Measurements from ENCODE around the gene ZNF521.

The ZNF521 gene

DNA sequence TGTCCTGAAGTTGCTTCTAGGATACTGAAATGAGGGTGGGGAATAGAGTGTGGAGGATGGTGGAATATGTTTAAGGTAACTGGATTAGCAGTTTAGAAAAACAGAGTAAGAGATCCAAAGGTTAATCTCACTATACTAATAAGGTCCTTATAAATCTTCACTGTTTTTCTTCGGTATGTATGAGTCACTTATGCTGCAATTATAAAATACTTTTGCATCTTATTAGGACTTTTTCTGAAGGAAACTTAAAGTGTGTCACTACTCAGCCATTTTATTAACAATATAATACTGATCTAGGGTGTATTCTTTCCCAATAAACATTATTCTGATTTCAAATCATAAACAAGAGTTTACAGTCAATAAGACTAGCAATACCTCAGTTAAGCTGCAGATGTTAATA lies 182.3 kb downstream of the ZNF521 start:
- no peak for TF ChIP-seq CTCF (IDR thresholded peaks at IDR 0.05)

DNA sequence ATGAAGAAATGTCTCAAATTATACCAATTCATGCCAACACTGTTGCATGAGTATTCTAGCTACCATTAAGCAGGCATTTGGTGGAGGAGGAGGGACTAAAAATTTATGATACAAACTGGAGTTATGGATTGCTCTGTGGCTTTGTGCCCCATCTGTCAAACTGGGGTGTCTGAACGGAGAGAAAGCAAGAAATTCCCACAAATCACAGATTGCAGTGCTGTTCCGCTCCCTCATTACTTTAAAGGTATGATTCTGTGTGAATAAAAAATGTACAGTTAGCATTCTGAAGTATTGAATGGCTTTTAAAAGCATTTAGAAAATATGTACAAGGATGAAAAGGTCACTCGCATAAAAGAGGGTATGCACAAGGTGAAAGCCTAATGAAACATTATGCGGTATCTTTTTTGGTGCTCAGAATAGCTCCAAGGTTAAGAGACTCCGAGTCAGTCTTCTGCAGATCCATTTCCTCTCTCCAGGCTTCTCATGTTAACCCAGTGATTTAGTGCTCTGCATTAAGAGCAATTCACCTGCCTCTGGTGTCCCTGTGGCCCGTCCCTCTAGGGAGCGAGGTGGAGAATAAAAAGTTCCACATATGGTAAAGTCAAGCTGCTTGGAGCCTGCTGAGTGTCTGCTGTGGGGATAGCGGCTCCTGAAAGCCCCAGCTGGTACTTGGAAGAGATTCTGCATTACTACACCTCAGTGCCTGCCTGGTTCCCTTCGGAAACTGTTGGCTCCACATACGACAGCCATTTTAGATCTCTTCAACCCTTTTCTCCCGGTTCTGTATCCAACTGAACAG lies 184.2 kb downstream of the ZNF521 start:
- TF ChIP-seq CTCF (IDR thresholded peaks at IDR 0.05) = no peak

- TF ChIP-seq CTCF (IDR thresholded peaks at IDR 0.05) = no peak
Observed at GRCh38 chr18:25166113-25166512, 185.9 kb downstream of the ZNF521 start.

- TF ChIP-seq CTCF (IDR thresholded peaks at IDR 0.05) = no peak
Observed at GRCh38 chr18:25164848-25165811, 186.8 kb downstream of the ZNF521 start.

- no peak for TF ChIP-seq CTCF (IDR thresholded peaks at IDR 0.05)
Observed at GRCh38 chr18:25164211-25164847, 187.6 kb downstream of the ZNF521 start.

GRCh38 chr18:25153426-25153825 lies 198.5 kb downstream of the ZNF521 start:
- no peak for TF ChIP-seq CTCF (IDR thresholded peaks at IDR 0.05)

GRCh38 chr18:25147877-25148488 lies 204.0 kb downstream of the ZNF521 start:
- no peak for TF ChIP-seq CTCF (IDR thresholded peaks at IDR 0.05)
